ENCODE results near the gene VPS51. TPM values are rescaled to one million over a fixed set of nuclear protein-coding genes. Genes with fewer than 3 reads are reported as not detected.

VPS51 gene
- total and polyA plus RNA-seq, 5 donors from 2014 or later = 84.2 to 234 (median 96.9) TPM

GRCh38 chr11:65065851-65066250 is 30.2 kb upstream of the VPS51 start:
- Mint-ChIP-seq H3K9me3 (no peaks in the 10 kb centered on the region), H3K36me3 (no peaks in the 10 kb centered on the region), H3K27me3 (peaks cover 4% of the 10 kb centered on the region), H3K4me1 (peaks cover 0 to 2% (median 0%) of the 10 kb centered on the region in 4 donors), H3K4me3 (no peak overlapping the region), H3K27ac (no peak overlapping the region)
- H3K36me3 ChIP-seq (ENCODE audit: control insufficient read depth, insufficient read depth, low read length) = no peaks in the 10 kb centered on the region
- DNase-seq = no peak
- H3K4me3 ChIP-seq (ENCODE audit: low read depth, low read length) = no peak overlapping the region
- H3K9me3 ChIP-seq (ENCODE audit: control insufficient read depth in 2 of 2, low read length in 2 of 2) = no peaks in the 10 kb centered on the region
- no peak overlapping the region for H3K27ac ChIP-seq (ENCODE audit: insufficient read depth, low read length, poor library complexity, severe bottlenecking)
- no peaks in the 10 kb centered on the region for H3K4me1 ChIP-seq (ENCODE audit: control insufficient read depth, insufficient read depth, low read length, poor library complexity, severe bottlenecking)
- ATAC-seq (ENCODE audit: low read depth in 2 of 2) = no peak
- H3K27me3 ChIP-seq (ENCODE audit: control insufficient read depth, insufficient read depth, low read length) = no peaks in the 10 kb centered on the region

- no peak for ATAC-seq (ENCODE audit: low read depth in 2 of 2)
- H3K4me1 ChIP-seq (ENCODE audit: control insufficient read depth, insufficient read depth, low read length, poor library complexity, severe bottlenecking) = no peaks in the 10 kb centered on the region
- peaks cover 4% of the 10 kb centered on the region for H3K27me3 Mint-ChIP-seq
- H3K27ac ChIP-seq (ENCODE audit: insufficient read depth, low read length, poor library complexity, severe bottlenecking) = no peak overlapping the region
- H3K4me1 Mint-ChIP-seq = no peaks in the 10 kb centered on the region
- no peak overlapping the region for H3K27ac Mint-ChIP-seq
- H3K36me3 ChIP-seq (ENCODE audit: control insufficient read depth, insufficient read depth, low read length) = no peaks in the 10 kb centered on the region
- H3K4me3 ChIP-seq (ENCODE audit: low read depth, low read length) = no peak overlapping the region
- H3K27me3 ChIP-seq (ENCODE audit: control insufficient read depth, insufficient read depth, low read length) = no peaks in the 10 kb centered on the region
- no peaks in the 10 kb centered on the region for H3K36me3 Mint-ChIP-seq
- H3K9me3 Mint-ChIP-seq = no peaks in the 10 kb centered on the region
- no peaks in the 10 kb centered on the region for H3K9me3 ChIP-seq (ENCODE audit: control insufficient read depth in 2 of 2, low read length in 2 of 2)
- DNase-seq = no peak
- H3K4me3 Mint-ChIP-seq = no peak overlapping the region
Observed at GRCh38 chr11:65066315-65066714, 29.7 kb upstream of the VPS51 start.

GRCh38 chr11:65066805-65067291 is 29.2 kb upstream of the VPS51 start:
- H3K27me3 Mint-ChIP-seq = peaks cover 4% of the 10 kb centered on the region
- H3K4me1 ChIP-seq (ENCODE audit: control insufficient read depth, insufficient read depth, low read length, poor library complexity, severe bottlenecking) = no peaks in the 10 kb centered on the region
- H3K4me3 ChIP-seq (ENCODE audit: low read depth, low read length) = no peak overlapping the region
- H3K27me3 ChIP-seq (ENCODE audit: control insufficient read depth, insufficient read depth, low read length) = no peaks in the 10 kb centered on the region
- DNase-seq (no peak), ATAC-seq (ENCODE audit: low read depth in 2 of 2) (no peak)
- no peak overlapping the region for H3K27ac Mint-ChIP-seq
- H3K36me3 ChIP-seq (ENCODE audit: control insufficient read depth, insufficient read depth, low read length) = no peaks in the 10 kb centered on the region
- no peaks in the 10 kb centered on the region for H3K36me3 Mint-ChIP-seq
- H3K27ac ChIP-seq (ENCODE audit: insufficient read depth, low read length, poor library complexity, severe bottlenecking) = no peak overlapping the region
- H3K9me3 ChIP-seq (ENCODE audit: control insufficient read depth in 2 of 2, low read length in 2 of 2) = no peaks in the 10 kb centered on the region
- no peaks in the 10 kb centered on the region for H3K9me3 Mint-ChIP-seq
- H3K4me1 Mint-ChIP-seq = no peaks in the 10 kb centered on the region
- no peak overlapping the region for H3K4me3 Mint-ChIP-seq

- Histone ChIP-seq H3K4me1 (ENCODE audit: control insufficient read depth, insufficient read depth, low read length, poor library complexity, severe bottlenecking) (no peaks in the 10 kb centered on the region), H3K9me3 (ENCODE audit: control insufficient read depth in 2 of 2, low read length in 2 of 2) (no peaks in the 10 kb centered on the region), H3K4me3 (ENCODE audit: low read depth, low read length) (no peak overlapping the region), H3K36me3 (ENCODE audit: control insufficient read depth, insufficient read depth, low read length) (no peaks in the 10 kb centered on the region), H3K27ac (ENCODE audit: insufficient read depth, low read length, poor library complexity, severe bottlenecking) (no peak overlapping the region), H3K27me3 (ENCODE audit: control insufficient read depth, insufficient read depth, low read length) (no peaks in the 10 kb centered on the region)
- Mint-ChIP-seq H3K36me3 (no peaks in the 10 kb centered on the region), H3K27ac (no peak overlapping the region), H3K4me3 (no peak overlapping the region), H3K9me3 (no peaks in the 10 kb centered on the region), H3K27me3 (no peaks in the 10 kb centered on the region), H3K4me1 (no peaks in the 10 kb centered on the region)
- DNase-seq = no peak
- no peak for ATAC-seq (ENCODE audit: low read depth in 2 of 2)
Observed at GRCh38 chr11:65067446-65067845, 28.6 kb upstream of the VPS51 start.

GRCh38 chr11:65069217-65069616 is 26.8 kb upstream of the VPS51 start:
- Mint-ChIP-seq H3K36me3 (no peaks in the 10 kb centered on the region), H3K27me3 (no peaks in the 10 kb centered on the region), H3K9me3 (no peaks in the 10 kb centered on the region), H3K27ac (no peak overlapping the region), H3K4me3 (no peak overlapping the region), H3K4me1 (no peaks in the 10 kb centered on the region)
- no peaks in the 10 kb centered on the region for H3K9me3 ChIP-seq (ENCODE audit: control insufficient read depth in 2 of 2, low read length in 2 of 2)
- DNase-seq = no peak
- H3K36me3 ChIP-seq (ENCODE audit: control insufficient read depth, insufficient read depth, low read length) = no peaks in the 10 kb centered on the region
- no peak overlapping the region for H3K4me3 ChIP-seq (ENCODE audit: low read depth, low read length)
- H3K4me1 ChIP-seq (ENCODE audit: control insufficient read depth, insufficient read depth, low read length, poor library complexity, severe bottlenecking) = no peaks in the 10 kb centered on the region
- H3K27ac ChIP-seq (ENCODE audit: insufficient read depth, low read length, poor library complexity, severe bottlenecking) = no peak overlapping the region
- ATAC-seq (ENCODE audit: low read depth in 2 of 2) = no peak
- no peaks in the 10 kb centered on the region for H3K27me3 ChIP-seq (ENCODE audit: control insufficient read depth, insufficient read depth, low read length)

GRCh38 chr11:65071907-65072630 is 23.9 kb upstream of the VPS51 start:
- Mint-ChIP-seq H3K4me1 (no peaks in the 10 kb centered on the region), H3K27me3 (no peaks in the 10 kb centered on the region), H3K9me3 (no peaks in the 10 kb centered on the region), H3K4me3 (no peak overlapping the region), H3K27ac (peak overlapping the region in 1 of 3 donors; percentile 28), H3K36me3 (no peaks in the 10 kb centered on the region)
- Histone ChIP-seq H3K36me3 (ENCODE audit: control insufficient read depth, insufficient read depth, low read length) (no peaks in the 10 kb centered on the region), H3K4me3 (ENCODE audit: low read depth, low read length) (no peak overlapping the region), H3K9me3 (ENCODE audit: control insufficient read depth in 2 of 2, low read length in 2 of 2) (no peaks in the 10 kb centered on the region), H3K4me1 (ENCODE audit: control insufficient read depth, insufficient read depth, low read length, poor library complexity, severe bottlenecking) (no peaks in the 10 kb centered on the region), H3K27me3 (ENCODE audit: control insufficient read depth, insufficient read depth, low read length) (no peaks in the 10 kb centered on the region), H3K27ac (ENCODE audit: insufficient read depth, low read length, poor library complexity, severe bottlenecking) (no peak overlapping the region)
- no peak for ATAC-seq (ENCODE audit: low read depth in 2 of 2)
- no peak for DNase-seq

GRCh38 chr11:65072631-65072966 is 23.4 kb upstream of the VPS51 start:
- Histone ChIP-seq H3K4me1 (ENCODE audit: control insufficient read depth, insufficient read depth, low read length, poor library complexity, severe bottlenecking) (no peaks in the 10 kb centered on the region), H3K27ac (ENCODE audit: insufficient read depth, low read length, poor library complexity, severe bottlenecking) (no peak overlapping the region), H3K36me3 (ENCODE audit: control insufficient read depth, insufficient read depth, low read length) (no peaks in the 10 kb centered on the region), H3K27me3 (ENCODE audit: control insufficient read depth, insufficient read depth, low read length) (no peaks in the 10 kb centered on the region), H3K9me3 (ENCODE audit: control insufficient read depth in 2 of 2, low read length in 2 of 2) (no peaks in the 10 kb centered on the region), H3K4me3 (ENCODE audit: low read depth, low read length) (no peak overlapping the region)
- DNase-seq (no peak), ATAC-seq (ENCODE audit: low read depth in 2 of 2) (no peak)
- Mint-ChIP-seq H3K9me3 (no peaks in the 10 kb centered on the region), H3K27ac (no peak overlapping the region), H3K4me3 (no peak overlapping the region), H3K36me3 (no peaks in the 10 kb centered on the region), H3K4me1 (no peaks in the 10 kb centered on the region), H3K27me3 (no peaks in the 10 kb centered on the region)

- Histone ChIP-seq H3K27ac (ENCODE audit: insufficient read depth, low read length, poor library complexity, severe bottlenecking) (no peak overlapping the region), H3K9me3 (ENCODE audit: control insufficient read depth in 2 of 2, low read length in 2 of 2) (no peaks in the 10 kb centered on the region), H3K4me1 (ENCODE audit: control insufficient read depth, insufficient read depth, low read length, poor library complexity, severe bottlenecking) (peaks cover 5% of the 10 kb centered on the region), H3K36me3 (ENCODE audit: control insufficient read depth, insufficient read depth, low read length) (no peaks in the 10 kb centered on the region), H3K4me3 (ENCODE audit: low read depth, low read length) (no peak overlapping the region), H3K27me3 (ENCODE audit: control insufficient read depth, insufficient read depth, low read length) (no peaks in the 10 kb centered on the region)
- H3K27ac Mint-ChIP-seq = peak overlapping the region in 1 of 3 donors; percentile 26
- ATAC-seq (ENCODE audit: low read depth in 2 of 2) (no peak), DNase-seq (no peak)
- H3K9me3 Mint-ChIP-seq = no peaks in the 10 kb centered on the region
- no peak overlapping the region for H3K4me3 Mint-ChIP-seq
- H3K27me3 Mint-ChIP-seq = no peaks in the 10 kb centered on the region
- H3K36me3 Mint-ChIP-seq = no peaks in the 10 kb centered on the region
- H3K4me1 Mint-ChIP-seq = peaks cover 0 to 9% (median 6%) of the 10 kb centered on the region in 4 donors
Observed at GRCh38 chr11:65077451-65077850, 18.6 kb upstream of the VPS51 start.

Data from CD4-positive, CD25-positive, alpha-beta regulatory T cell (primary cell).